Inflammatory macrophage (primary cell): ENCODE data around the gene CCDC30.
A peak's percentile ranks its signal among the peaks of the same experiment; 100 is the strongest.
"Not testable (repeated sequence)": the region's sequence is repeated elsewhere in the genome, so short reads cannot be mapped to it uniquely, and the experiment has no call there.

Experiments used
- DNase-seq, 2 donors: peaks; one replicate each; pipeline ENCODE4 v3.0.0-alpha.2; 2020 to 2022

CCDC30 gene

GRCh38 chr1:42453386-42453785 lies 9.7 kb upstream of the CCDC30 start:
- DNase-seq: no peak

DNA sequence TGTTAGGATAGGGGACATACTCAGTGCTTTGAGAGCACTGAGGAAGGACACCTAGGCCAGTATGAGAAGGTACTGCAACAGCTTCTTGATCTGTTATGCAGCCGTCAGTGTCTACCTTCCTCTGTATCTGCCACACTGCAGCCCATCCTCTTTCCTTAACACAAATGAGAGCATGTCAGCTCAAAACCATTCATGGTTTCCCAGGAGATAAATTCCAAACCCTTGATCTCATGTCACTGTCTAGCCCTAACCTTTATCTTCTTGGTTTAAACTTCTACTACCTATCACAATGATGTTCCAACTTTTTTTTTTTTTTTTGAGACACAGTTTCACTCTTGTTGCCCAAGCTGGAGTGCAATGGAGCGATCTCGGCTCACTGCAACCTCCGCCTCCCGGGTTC lies 8.7 kb upstream of the CCDC30 start:
- no peak for DNase-seq

GRCh38 chr1:42456010-42456753 lies 6.9 kb upstream of the CCDC30 start, which contains the start of the genes PPCS and ZMYND12:
PPCS (plus strand) TSS chr1:42456543; CDS start chr1:42456566, 23 bp downstream.
ZMYND12 (minus strand) TSS chr1:42456022; CDS start chr1:42455997, 25 bp downstream.
- DNase-seq: peak; percentile 88 to 95

GRCh38 chr1:42456754-42457089 lies 6.4 kb upstream of the CCDC30 start:
- DNase-seq: peak; percentile 50 to 79

DNA sequence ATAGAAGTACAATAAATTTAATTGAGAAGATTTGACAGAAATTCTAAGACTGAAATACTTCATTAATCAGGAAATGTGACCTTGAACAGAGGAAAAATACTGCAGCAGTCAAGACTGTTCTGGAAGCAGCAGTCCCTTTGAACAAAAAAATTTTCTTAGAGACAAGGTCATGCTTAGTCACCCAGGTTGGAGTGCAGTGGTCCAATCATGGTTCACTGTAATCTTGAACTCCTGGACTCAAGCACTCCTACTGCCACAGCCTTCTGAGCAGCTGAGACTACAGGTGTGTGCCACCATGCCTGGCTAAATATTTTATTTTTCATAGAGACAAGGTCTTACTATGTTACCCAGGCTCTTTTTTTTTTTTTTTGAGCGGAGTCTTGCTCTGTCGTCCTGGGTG lies 1.9 kb upstream of the CCDC30 start:
- DNase-seq: no peak

DNA sequence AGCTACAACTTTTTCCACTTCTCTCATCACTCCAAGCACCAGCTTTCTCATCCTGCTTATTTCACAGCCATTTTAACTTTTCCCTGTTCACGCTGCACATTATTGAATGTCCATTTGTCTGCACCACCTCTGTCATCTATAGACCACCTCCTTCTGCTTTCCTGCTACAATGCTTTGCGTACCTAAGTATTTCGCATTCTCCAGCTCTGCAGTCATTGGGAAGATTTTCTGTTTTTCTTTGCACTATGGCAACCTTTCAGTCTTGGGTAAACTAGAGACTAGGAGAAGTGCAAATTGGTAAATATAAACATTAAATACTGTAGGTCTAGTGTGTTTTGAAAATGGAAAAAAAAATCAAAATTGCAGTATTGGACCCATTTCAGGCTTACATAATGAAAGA lies 835 bp downstream of the CCDC30 start:
- DNase-seq: no peak

DNA sequence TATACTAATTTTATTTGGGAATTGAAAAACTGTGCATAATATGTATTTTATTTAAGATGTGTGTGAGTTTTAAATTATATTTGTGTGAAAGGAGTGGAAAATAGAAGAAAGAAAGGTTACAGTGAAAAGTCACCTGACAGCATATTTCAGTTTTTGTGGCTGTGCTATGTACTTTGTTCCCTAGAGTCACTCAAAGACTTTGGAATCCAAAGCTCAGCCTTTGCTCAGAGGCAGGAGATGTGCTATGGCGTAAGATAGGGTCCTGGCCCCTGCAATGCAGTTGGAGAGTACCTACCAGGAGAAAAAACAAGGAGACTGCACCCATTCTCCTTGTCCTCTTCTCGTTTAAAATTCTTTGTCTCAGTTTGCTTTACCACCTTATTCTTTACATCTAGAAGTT lies 2.9 kb downstream of the CCDC30 start:
- no peak for DNase-seq

- no peak for DNase-seq
These were observed 6.6 kb downstream of the CCDC30 start for GRCh38 chr1:42469727-42470126.

- no peak for DNase-seq
These were observed 13.5 kb downstream of the CCDC30 start for GRCh38 chr1:42476605-42477004.

DNA sequence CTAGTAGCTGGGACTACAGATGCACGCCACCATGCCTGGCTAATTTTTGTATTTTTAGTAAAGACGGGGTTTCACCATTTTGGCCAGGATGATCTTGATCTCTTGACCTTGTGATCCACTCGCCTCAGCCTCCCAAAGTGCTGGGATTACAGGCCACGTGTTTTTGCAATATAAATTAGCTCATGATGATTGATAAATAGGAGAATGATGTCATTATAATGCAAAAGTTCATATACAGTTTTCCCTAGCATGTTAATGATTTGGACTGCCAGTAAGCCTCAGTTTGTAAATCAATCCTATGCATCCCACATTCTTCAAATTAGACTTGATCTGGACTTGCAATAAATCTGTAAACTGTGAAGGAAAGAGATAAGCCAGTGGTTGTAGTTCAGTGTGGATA lies 14.3 kb downstream of the CCDC30 start:
- not testable (repeated sequence) for DNase-seq

DNA sequence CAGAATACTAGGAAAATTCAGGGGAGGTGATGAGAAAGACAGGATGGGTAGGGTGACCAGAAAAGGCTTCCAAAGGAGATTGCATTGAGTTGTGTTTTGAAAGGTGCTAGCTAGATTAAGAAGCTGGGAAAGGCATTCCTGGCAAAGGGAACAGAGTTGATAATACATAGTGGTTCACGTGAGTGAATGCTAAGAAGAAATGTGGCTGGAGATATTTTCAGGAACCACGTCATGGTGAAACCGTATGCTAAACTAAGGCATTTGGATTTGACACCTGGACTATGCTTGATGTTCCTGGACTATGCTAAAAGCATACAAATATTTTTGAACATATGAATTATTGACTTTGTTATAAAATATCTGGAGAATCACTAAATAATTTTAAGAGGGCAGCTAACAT lies 14.7 kb downstream of the CCDC30 start:
- no peak for DNase-seq

GRCh38 chr1:42479621-42480020 lies 16.5 kb downstream of the CCDC30 start:
- DNase-seq: peak; percentile 74

GRCh38 chr1:42480921-42481320 lies 17.8 kb downstream of the CCDC30 start:
- no peak for DNase-seq

- no peak for DNase-seq
These were observed 19.6 kb downstream of the CCDC30 start for GRCh38 chr1:42482635-42483153.

GRCh38 chr1:42484382-42484781 lies 21.3 kb downstream of the CCDC30 start:
- DNase-seq: no peak

DNA sequence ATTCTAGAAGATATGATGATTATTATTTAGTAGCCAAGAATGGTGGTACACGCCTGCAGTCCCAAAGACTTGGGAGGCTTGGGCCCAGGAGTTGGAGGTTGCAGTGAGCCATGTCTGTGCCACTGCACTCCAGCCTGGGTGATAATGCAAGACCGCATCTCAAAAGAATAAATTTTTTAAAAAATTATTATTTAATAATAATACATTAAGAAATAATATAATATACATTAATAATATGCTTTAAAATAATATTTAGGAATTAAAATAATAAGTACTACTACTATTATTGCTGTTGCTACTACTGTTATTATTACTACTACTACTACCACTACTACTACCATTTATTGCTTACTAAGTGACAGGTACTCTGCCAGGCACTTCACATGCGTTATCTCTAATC lies 27.2 kb downstream of the CCDC30 start:
- DNase-seq: no peak

GRCh38 chr1:42502031-42502430 lies 38.9 kb downstream of the CCDC30 start:
- DNase-seq: not testable (repeated sequence)

DNA sequence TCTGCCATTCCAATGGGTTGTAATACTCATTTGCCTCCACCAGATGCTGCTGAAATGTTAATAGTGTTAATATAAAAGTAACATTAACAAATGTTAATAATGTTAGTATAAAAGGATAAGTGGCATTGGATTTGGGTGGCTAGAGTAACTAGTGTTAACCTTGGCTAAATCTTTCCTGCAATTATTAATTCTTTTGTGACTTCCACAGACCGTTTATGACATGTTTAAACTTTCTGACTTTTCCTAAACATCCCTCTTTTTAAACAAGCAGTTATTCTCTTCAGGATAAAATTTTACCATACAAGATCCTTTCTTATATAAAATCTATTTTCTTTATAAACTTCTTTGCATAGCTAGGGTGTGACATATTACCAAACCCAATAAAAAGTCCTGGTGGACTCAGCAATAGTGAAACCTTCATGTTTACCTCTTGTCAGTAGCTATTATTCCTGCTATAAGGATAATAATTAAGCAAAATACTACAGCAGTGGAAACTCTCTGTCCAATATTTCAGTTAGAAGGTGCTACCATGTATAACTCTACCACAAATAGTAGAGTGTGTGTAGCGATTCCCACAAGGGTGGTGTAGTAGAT lies 41.5 kb downstream of the CCDC30 start:
- no peak for DNase-seq

GRCh38 chr1:42506576-42506975 lies 43.5 kb downstream of the CCDC30 start:
- DNase-seq: no peak

DNA sequence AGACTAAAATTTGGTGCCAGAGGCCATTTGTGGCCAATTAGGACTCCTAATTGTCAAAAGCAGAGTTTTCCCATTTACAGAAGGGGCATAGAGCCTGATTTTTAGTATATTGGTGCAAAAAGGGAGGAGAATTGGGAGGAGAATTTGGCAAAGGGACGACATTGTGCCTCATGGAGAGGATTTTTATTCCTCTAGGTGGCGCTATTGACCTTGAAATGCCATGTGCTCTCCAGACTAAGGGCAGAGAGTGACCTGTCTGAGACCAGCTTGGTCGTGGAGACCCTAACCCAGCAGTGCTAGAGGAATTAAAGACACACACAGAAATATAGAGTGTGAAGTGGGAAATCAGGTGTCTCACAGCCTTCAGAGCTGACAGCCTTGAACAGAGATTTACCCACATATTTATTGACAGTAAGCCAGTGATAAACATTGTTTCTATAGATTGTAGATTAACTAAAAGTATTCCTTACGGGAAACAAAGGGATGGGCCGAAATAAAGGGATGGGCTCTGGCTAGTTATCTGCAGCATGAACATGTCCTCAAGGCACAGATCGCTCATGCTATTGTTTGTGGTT lies 48.6 kb downstream of the CCDC30 start:
- DNase-seq: peak; percentile 53 to 67

DNA sequence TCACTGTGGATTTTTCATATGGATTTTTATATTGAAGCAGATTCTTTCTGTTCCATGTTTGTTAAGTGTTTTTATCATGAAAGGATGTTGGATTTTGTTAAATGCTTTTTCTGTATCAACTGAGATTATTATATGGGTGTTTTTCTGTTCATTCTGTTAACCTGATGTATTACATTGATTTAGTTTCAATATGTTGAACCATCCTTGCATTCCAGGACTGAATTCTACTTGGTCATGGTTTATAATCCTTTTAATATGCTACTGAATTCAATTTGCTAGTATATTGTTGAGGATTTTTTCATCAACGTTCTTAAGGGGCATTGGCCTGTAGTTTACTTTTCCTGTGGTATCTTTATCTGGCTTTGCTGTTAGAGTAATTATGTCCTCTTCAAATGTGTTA lies 55.8 kb downstream of the CCDC30 start:
- DNase-seq: no peak

- DNase-seq: no peak
These were observed 60.1 kb downstream of the CCDC30 start for GRCh38 chr1:42523171-42523570.

DNA sequence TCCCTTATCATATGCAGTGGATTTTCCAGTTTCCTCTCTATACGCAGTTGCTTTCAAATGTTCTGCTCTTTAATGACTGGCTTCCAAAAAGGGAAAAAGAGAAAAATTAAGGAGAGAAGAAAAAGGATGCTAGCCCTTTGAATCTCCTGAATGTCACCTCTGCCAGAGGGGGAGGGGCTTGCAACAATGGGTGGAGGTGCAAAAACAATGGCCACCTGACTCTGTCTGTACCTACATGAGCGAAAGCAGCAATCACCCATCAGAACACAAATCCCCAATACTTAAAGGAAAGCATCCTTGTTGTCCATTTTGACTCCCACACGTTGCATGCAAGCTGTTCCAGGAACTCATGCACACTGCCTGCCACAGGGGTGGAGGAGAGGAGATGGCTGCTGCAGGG lies 61.2 kb downstream of the CCDC30 start:
- DNase-seq: no peak

DNA sequence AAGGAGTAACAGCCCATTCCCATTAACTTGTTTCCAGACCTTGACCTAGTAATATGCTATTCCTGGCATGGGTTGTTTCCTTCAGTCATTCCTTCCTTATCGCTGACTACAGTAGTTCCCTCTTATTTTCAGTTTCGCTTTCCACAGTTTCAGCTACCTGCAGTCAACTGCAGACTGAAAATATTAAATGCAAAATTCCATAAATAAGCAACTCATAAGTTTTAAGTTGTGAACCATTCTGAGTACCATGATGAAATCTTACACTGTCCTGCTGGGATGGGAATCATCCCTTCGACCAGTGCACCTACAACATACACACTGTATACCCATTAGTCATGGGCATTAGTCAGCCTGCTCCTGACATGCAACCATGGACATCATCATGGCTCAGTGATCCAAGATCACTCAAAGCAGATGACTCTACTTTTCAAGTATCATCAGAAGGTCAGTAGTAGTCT lies 66.7 kb downstream of the CCDC30 start:
- peak; percentile 67 to 73 for DNase-seq
